PC-3 (cell line): Measurements from ENCODE around the gene HPSE2.

Experiments used
- CTCF ChIP-seq: fragments of 300-600 bp; sonication (generic); conservative IDR thresholded peaks from 2 replicates; pipeline ENCODE4 v1.5.1; 2017; ENCODE audit warnings: antibody characterized with exemption, low read depth, mild to moderate bottlenecking, low read length
- EZH2 ChIP-seq: fragments of 300-600 bp; sonication (generic); IDR thresholded peaks from one replicate; pipeline ENCODE4 v1.6.1; 2017; ENCODE audit warnings: antibody characterized with exemption, mild to moderate bottlenecking, low read length; ENCODE audit not compliant: unreplicated experiment

- TF ChIP-seq CTCF (no peak), EZH2 (no peak)
Observed at GRCh38 chr10:99161165-99161564, 74.5 kb downstream of the HPSE2 start.
